ENCODE measurements around the gene GSG1L.

GRCh38 chr16:27775254-27775653, 288.3 kb downstream of the GSG1L start:
- no peak for TF ChIP-seq CTCF (IDR thresholded peaks at IDR 0.05)
- TF ChIP-seq POLR2A (IDR thresholded peaks at IDR 0.05) = no peak

Measured in adrenal gland (tissue), 5 donors.